Endothelial cell of umbilical vein (primary cell): ENCODE results near the gene PCDHGA12. TPM values are rescaled to one million over a fixed set of nuclear protein-coding genes. Genes with fewer than 3 reads are reported as not detected.

ENCODE experiments used
- BruUV-seq: library from RNA; stranded (reverse); fragments of 400-500 nt; replicated peaks from 2 replicates; lab custom pipeline; 2021; lab: Mats Ljungman, UMichigan
- CTCF ChIA-PET: fragments of 300-600, 350-600 bp; sonication (Branson Sonifier 250); formaldehyde crosslinking; loops from one replicate; lab custom pipeline; 2021; ENCODE audit warnings: antibody characterized with exemption, inconsistent platforms; lab: Charles Lee
- POLR2A ChIA-PET: fragments of 300-600, 350-600 bp; sonication (Branson Sonifier 250); formaldehyde crosslinking; loops from one replicate; lab custom pipeline; 2021; ENCODE audit warnings: antibody characterized with exemption, inconsistent platforms; lab: Charles Lee
- DNase-seq: peaks from one replicate; pipeline ENCODE4 v3.0.0-alpha.2; 2011; ENCODE audit warnings: low read depth, low spot score
- FAIRE-seq: peaks from 2 replicates; lab custom pipeline; 2011; peaks lifted over from hg19 to GRCh38; lab: Jason Lieb, UNC
- H2AFZ ChIP-seq: 2 replicates; pipeline ENCODE4 v1.6.0; 2012; ENCODE audit warnings: low read depth, low read length, control low read depth, inconsistent platforms
- H3K27ac ChIP-seq: 2 replicates; pipeline ENCODE4 v1.5.1; 2011; ENCODE audit warnings: low read depth, mild to moderate bottlenecking, control low read depth, low read length, moderate library complexity; ENCODE audit not compliant: insufficient read depth
- H3K27me3 ChIP-seq, 2 experiments: 2 replicates each; pipeline versions ENCODE4 v1.6.0 to v1.6.1; 2011; ENCODE audit warnings: low read length in 2 of 2, mixed read lengths in 1 of 2; ENCODE audit not compliant: control insufficient read depth in 2 of 2, insufficient read depth in 2 of 2
- H3K36me3 ChIP-seq, 2 experiments: 2 replicates in 1 of 2; 3 replicates in 1 of 2; pipeline ENCODE4 v1.5.1; 2011; ENCODE audit warnings: low read length in 2 of 2, mild to moderate bottlenecking in 1 of 2, moderate library complexity in 1 of 2; ENCODE audit not compliant: control insufficient read depth in 2 of 2, insufficient read depth in 2 of 2; ENCODE audit errors: extremely low read depth in 1 of 2
- H3K4me1 ChIP-seq: 3 replicates; pipeline ENCODE4 v1.5.1; 2011; ENCODE audit warnings: mild to moderate bottlenecking, low read length; ENCODE audit not compliant: control insufficient read depth, insufficient read depth; ENCODE audit errors: extremely low read depth
- H3K4me2 ChIP-seq: 2 replicates; pipeline ENCODE4 v1.6.1; 2011; ENCODE audit warnings: low read length, control low read depth, mixed read lengths; ENCODE audit not compliant: insufficient read depth
- H3K4me3 ChIP-seq, 3 experiments: fragments of 200-600 bp in 1 of 3; sonication (generic), shearing (Covaris generic) in 1 of 3; replicated peaks in 1 of 3; 2 replicates each; pipeline ENCODE4 v1.5.1; 2011 to 2016; ENCODE audit warnings: control low read depth in 3 of 3, low read length in 3 of 3, mild to moderate bottlenecking in 2 of 3, inconsistent platforms in 1 of 3, low read depth in 1 of 3, moderate library complexity in 1 of 3; ENCODE audit not compliant: insufficient read depth in 1 of 3
- H3K79me2 ChIP-seq: 2 replicates; pipeline ENCODE4 v1.6.0; 2012; ENCODE audit warnings: low read length, inconsistent platforms; ENCODE audit not compliant: control insufficient read depth, insufficient read depth
- H3K9ac ChIP-seq: replicated peaks from 2 replicates; pipeline ENCODE3; 2011; ENCODE audit warnings: low read length, control low read depth; ENCODE audit not compliant: insufficient read depth; ENCODE audit errors: extremely low read depth
- H3K9me1 ChIP-seq: replicated peaks from 3 replicates; pipeline ENCODE4 v1.6.0; 2011; ENCODE audit warnings: mild to moderate bottlenecking, low read length; ENCODE audit not compliant: control insufficient read depth, insufficient read depth; ENCODE audit errors: extremely low read depth
- H3K9me3 ChIP-seq: replicated peaks from 2 replicates; pipeline ENCODE4 v1.5.1; 2012; ENCODE audit warnings: low read length, inconsistent platforms; ENCODE audit not compliant: control insufficient read depth, insufficient read depth
- H4K20me1 ChIP-seq: replicated peaks from 2 replicates; pipeline ENCODE3; 2011; ENCODE audit warnings: mild to moderate bottlenecking, low read length; ENCODE audit not compliant: control insufficient read depth, insufficient read depth; ENCODE audit errors: extremely low read depth
- EZH2 ChIP-seq: IDR thresholded peaks from 2 replicates; pipeline ENCODE4 v1.6.1; 2012; ENCODE audit warnings: borderline replicate concordance, low read depth, mild to moderate bottlenecking, moderate library complexity, low read length, inconsistent platforms; ENCODE audit not compliant: severe bottlenecking
- FOS ChIP-seq: IDR thresholded peaks from 2 replicates; pipeline ENCODE4 v1.6.1; 2011; ENCODE audit warnings: mild to moderate bottlenecking, low read length, moderate library complexity, borderline replicate concordance; ENCODE audit not compliant: insufficient read depth
- GATA2 ChIP-seq: IDR thresholded peaks from 2 replicates; pipeline ENCODE4 v1.7.0; 2011; ENCODE audit warnings: low read depth, mild to moderate bottlenecking, moderate library complexity, mixed read lengths, low read length; ENCODE audit not compliant: insufficient read length, insufficient read depth
- JUN ChIP-seq: IDR thresholded peaks from 2 replicates; pipeline ENCODE4 v1.6.1; 2011; ENCODE audit warnings: borderline replicate concordance, low read depth; ENCODE audit not compliant: insufficient read length, insufficient read depth
- MYC ChIP-seq: IDR thresholded peaks from one replicate; pipeline ENCODE4 v1.6.1; 2011; ENCODE audit warnings: mild to moderate bottlenecking, low read depth, low read length
- POLR2A ChIP-seq: IDR thresholded peaks from 2 replicates; pipeline ENCODE4 v1.6.1; 2012; ENCODE audit warnings: low read depth, mild to moderate bottlenecking, control low read depth, low read length
- POLR2AphosphoS5 ChIP-seq: IDR thresholded peaks from 2 replicates; pipeline ENCODE4 v1.6.1; 2012; ENCODE audit warnings: low read depth, mild to moderate bottlenecking, control low read depth, low read length, moderate library complexity; ENCODE audit not compliant: insufficient read depth
- dilution Hi-C: fragments of 300-500 bp; cut with MboI; formaldehyde crosslinking; loops from one replicate; pipeline ENCODE4 v1.15.0; 2019; ENCODE audit warnings: low sequenced_read_pairs; ENCODE audit not compliant: extremely low pct_ligation_motif_present
- intact Hi-C: fragments of 100-400 bp; cut with micrococcal nuclease; formaldehyde crosslinking; loops from one replicate; pipeline ENCODE4 v1.10.0; 2022
- polyA plus RNA-seq, 4 experiments: library from polyadenylated mRNA; depleted of rRNA in 3 of 4; stranded (reverse) in 3 of 4; unstranded in 1 of 4; fragments of >200 nt; gene quantifications; 2 replicates each; pipeline versions ENCODE4 v1.2.1 to v1.2.3, GENCODE V29; 2011 to 2012; ENCODE audit warnings: missing spikeins in 1 of 4
- total RNA-seq: library from RNA; stranded (reverse); gene quantifications from 2 replicates; pipeline ENCODE4 v1.2.3, GENCODE V29; 2021
- TF ChIP-seq, protein P1 (sequence below): IDR thresholded peaks from 2 replicates; pipeline ENCODE4 v1.6.1; 2011; ENCODE audit not compliant: insufficient read depth, insufficient read length
- TF ChIP-seq, protein P2 (sequence below), 2 donors: IDR thresholded peaks; 1 replicate in 1 of 2; 2 replicates in 1 of 2; pipeline ENCODE4 v1.5.1; 2011; ENCODE audit warnings: low read length in 2 of 2, mild to moderate bottlenecking in 2 of 2, moderate library complexity in 2 of 2, control low read depth in 1 of 2, inconsistent platforms in 1 of 2, low read depth in 1 of 2; ENCODE audit not compliant: insufficient read depth in 1 of 2; ENCODE audit errors: extremely low read depth in 1 of 2

The PCDHGA12 gene
- total and polyA plus RNA-seq, 2 donors (not counting 3 experiments of a cell fraction or from before 2014, with no cell fraction given): 4.2 to 9.9 TPM

- DNase-seq (no peak), FAIRE-seq (no peak)
- Histone ChIP-seq H3K36me3 (no peaks in the 10 kb centered on the region), H2AFZ (no peak overlapping the region), H3K9me3 (peaks cover 2% of the 10 kb centered on the region), H3K27me3 (peaks cover 31 to 77% of the 10 kb centered on the region in 2 experiments), H3K4me1 (no peaks in the 10 kb centered on the region), H3K4me3 (no peak overlapping the region), H3K9ac (no peak overlapping the region), H3K27ac (no peak overlapping the region), H3K9me1 (no peaks in the 10 kb centered on the region), H3K79me2 (no peaks in the 10 kb centered on the region), H3K4me2 (no peak overlapping the region), H4K20me1 (no peaks in the 10 kb centered on the region)
- no TSS peak for BruUV-seq
- POLR2A ChIA-PET: no interaction called here
- TF ChIP-seq GATA2 (no peak), EZH2 (no peak), FOS (no peak), POLR2A (no peak), POLR2AphosphoS5 (no peak), MYC (no peak), JUN (no peak)
- TF ChIP-seq, protein P1, sequence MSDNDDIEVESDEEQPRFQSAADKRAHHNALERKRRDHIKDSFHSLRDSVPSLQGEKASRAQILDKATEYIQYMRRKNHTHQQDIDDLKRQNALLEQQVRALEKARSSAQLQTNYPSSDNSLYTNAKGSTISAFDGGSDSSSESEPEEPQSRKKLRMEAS: no peak
- TF ChIP-seq, protein P2, sequence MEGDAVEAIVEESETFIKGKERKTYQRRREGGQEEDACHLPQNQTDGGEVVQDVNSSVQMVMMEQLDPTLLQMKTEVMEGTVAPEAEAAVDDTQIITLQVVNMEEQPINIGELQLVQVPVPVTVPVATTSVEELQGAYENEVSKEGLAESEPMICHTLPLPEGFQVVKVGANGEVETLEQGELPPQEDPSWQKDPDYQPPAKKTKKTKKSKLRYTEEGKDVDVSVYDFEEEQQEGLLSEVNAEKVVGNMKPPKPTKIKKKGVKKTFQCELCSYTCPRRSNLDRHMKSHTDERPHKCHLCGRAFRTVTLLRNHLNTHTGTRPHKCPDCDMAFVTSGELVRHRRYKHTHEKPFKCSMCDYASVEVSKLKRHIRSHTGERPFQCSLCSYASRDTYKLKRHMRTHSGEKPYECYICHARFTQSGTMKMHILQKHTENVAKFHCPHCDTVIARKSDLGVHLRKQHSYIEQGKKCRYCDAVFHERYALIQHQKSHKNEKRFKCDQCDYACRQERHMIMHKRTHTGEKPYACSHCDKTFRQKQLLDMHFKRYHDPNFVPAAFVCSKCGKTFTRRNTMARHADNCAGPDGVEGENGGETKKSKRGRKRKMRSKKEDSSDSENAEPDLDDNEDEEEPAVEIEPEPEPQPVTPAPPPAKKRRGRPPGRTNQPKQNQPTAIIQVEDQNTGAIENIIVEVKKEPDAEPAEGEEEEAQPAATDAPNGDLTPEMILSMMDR (IDR thresholded peaks at IDR 0.05; ENCODE audit: extremely low read depth in 1 of 2, insufficient read depth in 1 of 2, low read depth in 1 of 2, low read length in 2 of 2): no peak
- intact Hi-C loops (no loop called here), dilution Hi-C loops (no loop called here)
- CTCF ChIA-PET: interaction anchor here (1.5 to 4.1 kb wide), 8 partner anchors 8 to 178 kb away, joined by 4 to 32 read pairs (median 6); partner anchors contain the start of genes PCDHGA10, PCDHGA12, PCDHGA4 and PCDHGA6
Measured at GRCh38 chr5:141389153-141390042, 40.9 kb upstream of the PCDHGA12 start.
